Measurements from ENCODE around the gene GRPEL2.

GRPEL2 gene

DNA sequence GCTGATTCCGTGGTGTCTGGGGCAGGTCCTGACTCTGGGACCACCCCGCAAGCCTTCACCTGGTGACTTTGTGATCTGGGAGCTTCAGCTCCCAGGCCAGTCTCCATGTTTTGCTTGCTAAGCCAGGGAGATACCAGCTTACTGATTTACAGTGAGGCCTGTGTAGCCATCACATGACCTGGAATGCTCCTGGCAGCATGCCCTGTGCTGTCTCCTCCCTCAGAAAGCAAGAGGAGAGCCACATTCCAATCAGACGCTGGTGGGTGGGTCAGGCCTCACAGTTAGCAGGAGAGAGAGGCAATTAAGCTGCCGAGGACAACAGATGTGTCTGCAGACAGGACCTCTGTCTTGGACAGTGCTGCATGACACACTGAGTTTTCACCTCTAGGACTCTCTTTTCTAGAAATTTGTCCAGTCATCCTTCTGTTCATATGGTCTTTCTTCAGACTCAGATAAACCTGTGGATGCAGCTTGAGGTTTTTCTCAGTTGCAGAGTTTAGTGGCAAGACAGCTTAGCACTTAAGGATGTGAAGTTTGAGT, 24.4 kb upstream of the GRPEL2 start:
- no peak for FAIRE-seq

DNA sequence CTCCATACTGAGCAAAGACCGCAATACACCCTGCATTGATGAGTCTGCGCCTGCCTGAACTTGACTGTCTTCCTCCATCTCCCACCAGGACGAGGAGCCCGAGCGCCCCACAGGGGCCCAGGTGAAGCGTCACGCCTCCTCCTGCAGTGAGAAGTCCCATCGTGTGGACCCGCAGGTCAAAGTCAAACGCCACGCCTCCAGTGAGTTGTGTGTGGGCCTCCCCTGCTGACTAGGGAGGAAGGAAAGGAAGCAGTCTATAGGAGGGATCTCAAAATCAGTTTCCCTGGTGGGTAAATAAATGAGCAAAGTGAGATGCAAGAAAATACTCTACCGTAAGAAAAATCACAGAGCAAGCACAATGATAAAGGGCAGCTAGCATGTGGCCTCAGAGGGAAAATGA, 22.8 kb upstream of the GRPEL2 start:
- FAIRE-seq = no peak

DNA sequence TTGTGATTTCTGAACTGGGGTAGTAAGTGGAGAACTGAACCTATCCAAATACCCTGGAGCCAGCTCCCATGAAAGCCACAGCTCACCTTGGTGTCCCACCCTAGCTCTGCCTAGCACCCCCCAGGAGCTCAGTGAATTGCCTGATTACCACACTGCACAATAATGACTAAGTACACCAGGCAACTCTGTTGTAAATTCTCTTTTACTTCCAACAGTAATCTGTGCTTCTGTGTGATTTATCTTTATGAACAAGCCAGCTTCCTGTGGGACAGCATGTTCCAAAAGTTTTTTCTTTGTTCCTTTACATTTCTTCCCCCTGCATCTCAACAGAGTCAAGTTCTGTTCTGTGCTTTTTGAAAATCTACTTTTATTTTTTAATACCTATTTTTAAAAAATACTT, 22.1 kb upstream of the GRPEL2 start:
- FAIRE-seq = no peak

DNA sequence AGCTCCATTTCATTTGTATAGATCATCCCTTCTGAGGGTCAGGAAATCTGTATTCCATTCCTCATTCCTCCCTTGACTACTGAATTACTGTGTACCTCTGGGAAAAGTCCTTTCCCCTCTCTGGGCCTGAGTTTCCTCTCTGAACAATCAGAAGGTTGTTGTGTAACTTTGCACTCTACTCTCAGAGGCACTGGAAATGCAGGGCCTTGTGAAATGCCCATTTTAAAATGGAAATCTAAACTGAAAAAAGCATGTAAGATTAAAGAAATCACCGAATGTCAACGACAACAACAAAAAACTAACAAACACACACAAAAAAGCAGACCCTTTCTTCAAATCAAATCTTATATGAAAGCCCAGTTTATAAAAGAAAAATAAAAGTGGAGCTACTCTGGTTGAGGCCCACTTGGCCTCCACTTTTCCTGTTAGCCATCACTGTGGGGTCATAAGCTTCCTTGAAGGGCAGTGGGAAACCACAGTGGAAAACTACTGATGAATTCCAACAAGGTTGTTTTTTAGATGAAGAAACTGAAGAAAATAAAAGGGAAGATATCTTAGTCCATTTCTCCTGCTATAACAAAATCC, 21.6 kb upstream of the GRPEL2 start:
- FAIRE-seq = no peak

DNA sequence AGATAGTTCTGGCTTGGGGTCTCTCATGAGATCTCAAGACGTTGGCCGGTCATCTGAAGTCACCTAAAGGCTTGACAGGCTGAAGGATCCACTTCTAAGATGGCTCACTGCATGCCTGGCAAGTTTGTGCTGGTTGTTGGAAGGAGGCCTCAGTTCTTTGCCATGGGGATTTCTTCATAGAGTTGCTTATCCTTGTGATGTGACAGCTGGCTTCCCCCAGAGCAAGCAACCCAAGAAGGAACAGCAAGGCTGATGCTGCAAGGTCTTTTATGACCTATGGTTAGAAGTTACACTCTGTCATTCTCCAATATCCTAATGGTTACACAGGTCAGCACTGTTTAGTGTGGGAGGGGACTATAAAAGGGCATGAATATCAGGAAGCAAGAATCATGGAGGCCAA, 20.7 kb upstream of the GRPEL2 start:
- FAIRE-seq = no peak

DNA sequence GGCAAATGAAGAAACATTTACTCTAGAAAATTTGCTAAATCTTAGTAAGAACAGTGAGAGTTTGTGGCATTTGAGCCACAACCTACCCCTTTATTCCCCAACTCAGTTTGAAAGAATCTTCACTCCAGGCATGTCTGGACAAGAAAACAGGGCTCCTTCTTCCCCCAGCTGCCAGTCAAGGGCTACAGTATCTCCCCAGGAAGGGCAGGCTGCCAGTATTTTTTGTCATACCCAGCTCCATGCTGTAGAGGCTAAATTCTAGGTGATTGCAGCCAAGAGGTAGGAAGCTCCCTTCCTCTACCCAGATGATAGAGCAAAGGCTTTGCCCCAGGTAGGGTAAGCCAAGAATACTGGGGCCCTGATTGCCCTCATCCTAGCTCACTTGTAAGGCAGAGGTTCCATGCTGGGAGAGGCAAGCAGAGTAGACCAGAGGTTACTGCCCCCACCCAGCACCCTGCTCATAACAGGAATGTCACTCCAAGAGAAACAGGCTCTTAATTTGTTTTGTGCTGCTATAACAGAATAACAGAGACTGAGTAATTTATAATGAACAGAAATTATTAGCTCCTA, 20.0 kb upstream of the GRPEL2 start:
- no peak for FAIRE-seq

DNA sequence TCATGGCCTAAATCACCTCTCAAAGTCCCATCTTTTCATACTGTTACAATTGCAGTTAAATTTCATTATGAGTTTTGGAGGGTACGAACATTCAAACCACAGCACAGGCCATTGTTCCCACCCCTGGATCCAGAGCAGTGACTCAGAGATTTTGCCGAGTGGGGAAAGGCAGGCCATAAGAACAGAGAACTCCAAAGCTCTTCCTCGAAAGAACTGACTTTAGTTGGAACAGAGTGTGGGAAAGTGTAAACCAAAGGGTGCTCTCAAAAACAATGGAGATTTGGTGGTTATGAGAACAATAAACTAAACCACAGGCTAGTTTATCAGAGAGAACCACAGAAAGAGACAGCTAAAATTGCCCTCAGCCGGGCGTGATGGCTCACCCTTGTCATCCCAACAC, 19.4 kb upstream of the GRPEL2 start:
- FAIRE-seq = no peak

DNA sequence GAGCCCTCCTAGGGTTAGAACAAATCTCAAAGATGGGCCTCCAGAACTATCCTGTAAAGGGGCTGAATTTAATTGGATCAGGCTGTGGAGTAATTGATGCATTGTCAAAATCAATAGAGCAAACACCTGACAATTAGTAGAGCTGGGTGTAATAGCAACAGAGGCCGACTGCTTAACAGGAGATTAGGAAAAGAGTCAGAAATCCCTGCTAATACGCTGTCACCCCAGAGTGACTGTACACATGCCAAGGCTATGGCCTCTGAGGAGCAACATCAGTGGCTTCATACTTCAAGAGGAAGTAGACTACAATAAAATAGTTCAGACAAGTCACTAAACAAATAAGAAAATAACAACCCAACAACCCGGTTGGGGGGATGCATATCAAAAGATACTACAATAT, 18.7 kb upstream of the GRPEL2 start:
- FAIRE-seq = no peak

DNA sequence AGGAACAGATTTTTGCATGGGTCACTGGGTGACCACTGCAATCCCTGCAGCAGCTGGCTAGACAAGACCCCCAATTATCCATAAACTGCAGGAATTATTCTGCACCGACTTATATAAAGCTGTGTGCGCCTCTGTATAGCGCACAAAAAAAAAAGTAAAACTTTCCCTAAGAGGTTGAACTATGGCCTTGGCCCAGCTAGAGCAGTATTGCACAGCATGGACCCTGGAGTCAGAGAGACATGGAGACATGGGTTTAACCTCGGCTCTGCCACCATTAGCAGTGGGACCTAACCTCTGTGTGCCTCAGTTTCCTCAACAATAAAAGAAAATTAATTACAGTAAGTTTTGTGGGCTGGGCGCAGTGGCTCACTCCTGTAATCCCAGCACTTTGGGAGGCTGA, 17.1 kb upstream of the GRPEL2 start:
- no peak for FAIRE-seq

DNA sequence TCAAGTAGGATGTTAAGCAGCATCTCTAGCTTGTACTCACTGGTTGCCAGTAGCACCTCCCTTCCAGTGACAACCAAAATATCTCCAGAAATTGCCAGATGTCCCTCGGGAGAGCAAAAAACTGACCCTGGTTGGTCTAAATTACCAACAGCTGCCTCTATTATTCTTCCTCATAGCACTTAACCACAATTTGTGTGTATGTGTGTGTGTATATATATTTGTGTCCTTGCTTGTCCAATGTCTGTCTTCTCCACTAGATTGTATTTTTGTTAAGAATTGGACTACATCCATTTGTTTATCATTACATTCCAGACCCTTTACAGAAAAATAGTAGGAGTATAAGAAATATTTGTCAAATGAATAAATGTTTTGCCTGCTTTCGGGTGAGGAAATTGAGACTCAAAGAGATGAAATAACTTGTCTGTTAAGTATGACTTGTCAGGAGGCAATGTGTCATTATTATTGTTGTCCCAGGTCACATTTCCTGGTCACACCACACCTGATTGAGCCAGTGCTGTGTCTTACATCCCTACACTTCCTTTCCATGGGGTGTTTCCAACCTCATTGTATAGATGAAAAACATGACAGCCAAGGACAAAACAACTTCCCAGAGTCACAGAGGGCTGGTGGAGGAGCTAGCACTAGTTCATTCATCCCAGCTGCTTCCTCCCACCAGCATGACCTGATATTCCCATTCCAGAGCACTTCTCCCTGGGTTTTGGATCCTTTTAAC, 11.4 kb upstream of the GRPEL2 start:
- no peak for FAIRE-seq

DNA sequence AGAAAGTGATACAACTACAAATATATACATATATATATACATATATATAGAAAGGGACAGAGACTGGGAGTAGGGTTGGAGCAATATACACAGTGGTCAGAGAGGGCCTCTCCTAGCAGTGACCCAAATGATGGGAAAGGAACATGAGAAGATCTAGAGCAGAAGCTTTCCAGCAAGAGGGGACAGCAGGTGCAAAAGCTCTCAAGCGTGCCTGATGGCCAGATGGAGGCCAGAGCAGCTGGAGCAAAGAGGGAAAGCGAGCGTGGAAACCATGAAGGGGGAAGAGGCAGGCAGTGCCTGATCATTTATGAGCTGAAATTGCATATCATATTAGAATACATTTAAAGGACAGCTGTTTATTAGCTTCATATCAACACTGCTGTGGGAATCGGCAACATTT, 7.6 kb upstream of the GRPEL2 start:
- FAIRE-seq = no peak

DNA sequence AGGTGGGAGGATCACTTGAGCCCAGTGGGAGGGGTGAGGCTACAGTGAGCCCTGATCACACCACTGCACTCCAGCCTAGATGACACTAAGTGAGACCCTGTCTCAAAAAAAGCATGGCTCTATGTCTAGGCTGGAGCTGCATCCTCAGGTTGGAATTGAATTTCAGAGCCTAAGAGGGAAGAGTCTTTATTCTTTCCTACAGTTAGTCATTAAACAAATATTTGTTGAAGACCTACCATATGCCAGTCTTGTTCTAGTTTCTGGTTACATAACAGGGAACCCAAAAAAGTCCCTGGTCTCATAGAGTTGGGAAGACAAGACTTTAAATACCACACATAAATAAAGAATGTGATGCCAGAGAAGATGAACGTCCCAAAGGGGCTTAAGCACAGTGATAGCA, 6.9 kb upstream of the GRPEL2 start:
- FAIRE-seq = no peak

DNA sequence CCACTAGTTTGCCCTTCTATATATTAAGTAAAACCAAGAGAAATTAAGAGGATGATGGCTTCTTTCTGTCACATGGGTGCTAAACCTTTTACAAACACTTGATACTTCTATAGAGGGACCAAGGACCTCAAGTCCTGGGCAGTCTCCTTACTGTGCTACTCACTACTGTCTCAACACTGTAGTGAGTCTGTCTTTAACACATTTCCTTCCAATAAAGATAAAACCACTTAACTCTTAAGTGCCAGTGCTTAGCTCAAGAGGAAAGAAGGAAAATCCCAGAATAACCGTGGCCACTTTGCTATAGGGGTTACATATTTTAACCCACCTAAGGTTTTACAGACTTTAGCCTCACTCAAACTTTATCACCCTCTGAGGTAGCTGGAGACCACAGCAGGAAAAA, 4.4 kb upstream of the GRPEL2 start:
- FAIRE-seq = no peak

DNA sequence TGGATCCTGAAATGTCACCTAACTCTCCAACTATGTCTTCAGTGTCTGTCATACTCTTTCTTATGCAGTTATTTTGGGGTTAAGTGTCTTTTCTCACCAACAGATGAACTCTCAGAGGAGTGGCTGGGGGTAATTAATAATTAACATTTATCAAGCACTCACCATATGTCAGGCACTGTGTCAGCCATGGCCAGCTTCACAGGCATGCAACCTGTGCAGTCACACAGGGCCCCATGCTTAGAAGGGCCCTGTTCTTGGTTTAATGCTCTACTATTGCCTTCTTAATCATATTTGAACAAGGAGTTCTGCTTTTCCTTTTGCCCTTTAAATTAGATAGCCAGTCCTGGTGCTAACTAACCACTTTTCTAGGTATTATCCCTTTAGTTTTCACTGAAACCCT, 3.4 kb upstream of the GRPEL2 start:
- no peak for FAIRE-seq

DNA sequence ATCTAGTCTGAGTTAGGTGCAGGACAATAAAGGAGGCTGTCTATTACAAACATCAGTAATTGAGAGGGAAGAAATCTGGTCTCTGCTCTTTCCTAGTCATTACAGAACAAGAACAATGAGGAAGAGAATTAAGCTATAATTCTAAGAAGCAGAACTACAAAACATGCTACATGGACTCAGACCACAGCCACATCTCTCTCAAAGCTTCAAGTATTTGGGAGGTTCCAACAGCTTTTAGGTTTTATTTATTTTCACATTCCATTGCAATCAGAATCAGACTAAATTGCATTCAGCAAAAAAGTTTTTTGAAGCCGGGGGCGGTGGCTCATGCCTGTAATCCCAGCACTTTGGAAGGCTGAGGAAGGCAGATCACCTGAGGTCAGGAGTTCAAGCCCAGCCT, 1.1 kb upstream of the GRPEL2 start:
- no peak for FAIRE-seq

DNA sequence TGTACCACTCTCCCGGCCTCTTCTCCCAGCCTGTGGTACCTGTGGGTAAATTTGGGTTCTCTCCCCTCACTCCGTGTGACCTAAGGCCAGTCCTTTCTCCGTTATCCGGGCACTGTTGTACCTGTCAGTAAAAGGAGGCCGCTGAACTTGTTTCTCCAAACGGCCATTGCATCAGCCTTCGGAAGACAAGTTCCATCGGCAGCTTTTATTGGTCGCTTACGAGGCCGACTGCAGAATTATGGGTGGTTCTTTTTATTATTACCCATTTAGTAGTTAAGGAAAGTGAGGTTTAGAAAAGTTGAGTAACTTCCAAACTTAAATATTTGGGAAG, 558 bp downstream of the GRPEL2 start:
- no peak for FAIRE-seq

DNA sequence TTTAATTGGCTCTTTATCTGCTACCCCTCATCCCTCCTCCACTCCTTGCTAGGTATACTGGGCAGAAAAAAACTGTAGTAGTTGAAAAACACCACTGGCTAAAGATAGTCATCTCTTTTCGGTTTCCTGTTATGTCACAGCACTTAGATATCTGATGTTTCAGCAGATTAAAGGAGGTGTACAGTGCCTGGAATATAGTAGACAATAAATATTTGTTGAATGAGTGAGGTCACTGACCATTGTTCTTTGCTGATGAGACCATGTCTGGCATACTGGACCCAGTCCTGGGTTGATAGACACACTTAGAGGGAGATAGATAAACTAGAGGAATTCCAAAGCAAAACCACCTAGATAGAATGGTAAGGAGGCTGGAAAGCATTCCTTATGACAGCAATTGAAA, 3.2 kb downstream of the GRPEL2 start:
- no peak for FAIRE-seq

DNA sequence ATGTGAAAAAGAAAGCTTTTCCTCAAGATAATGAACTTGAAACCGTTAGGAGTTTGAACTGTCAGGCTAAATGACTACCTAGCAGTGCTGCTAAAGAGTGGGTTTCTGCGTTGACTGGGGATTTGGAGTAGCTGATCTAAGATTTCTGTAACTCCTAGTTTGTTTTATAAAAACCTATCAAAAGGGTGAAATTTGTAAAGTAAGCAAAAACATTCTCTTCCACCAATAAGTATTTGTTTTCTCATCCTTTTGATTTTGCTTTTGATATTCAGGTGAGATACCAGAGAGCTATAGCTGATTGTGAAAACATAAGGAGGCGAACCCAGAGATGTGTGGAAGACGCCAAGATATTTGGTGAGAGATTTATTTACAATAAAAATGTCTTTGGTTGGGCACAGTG, 4.1 kb downstream of the GRPEL2 start:
- no peak for FAIRE-seq

DNA sequence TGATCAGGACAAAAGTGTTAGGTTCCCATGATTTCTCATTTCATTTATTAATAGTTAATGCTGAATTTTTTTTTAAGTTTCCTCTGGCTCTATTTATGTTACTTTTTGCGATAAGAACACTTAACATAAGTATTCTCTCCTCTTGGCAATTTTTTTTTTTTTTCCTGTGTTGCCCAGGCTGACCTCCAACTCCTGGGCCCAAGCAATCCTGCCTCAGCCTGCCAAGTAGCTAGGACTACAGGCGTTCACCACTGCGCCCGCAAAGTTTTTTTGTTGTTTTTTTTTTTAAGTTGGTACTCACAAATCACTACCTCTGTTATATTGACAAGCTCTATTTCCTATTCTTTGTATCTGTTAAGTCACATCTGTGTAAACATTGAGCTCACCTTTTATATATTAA, 6.9 kb downstream of the GRPEL2 start:
- FAIRE-seq = no peak

DNA sequence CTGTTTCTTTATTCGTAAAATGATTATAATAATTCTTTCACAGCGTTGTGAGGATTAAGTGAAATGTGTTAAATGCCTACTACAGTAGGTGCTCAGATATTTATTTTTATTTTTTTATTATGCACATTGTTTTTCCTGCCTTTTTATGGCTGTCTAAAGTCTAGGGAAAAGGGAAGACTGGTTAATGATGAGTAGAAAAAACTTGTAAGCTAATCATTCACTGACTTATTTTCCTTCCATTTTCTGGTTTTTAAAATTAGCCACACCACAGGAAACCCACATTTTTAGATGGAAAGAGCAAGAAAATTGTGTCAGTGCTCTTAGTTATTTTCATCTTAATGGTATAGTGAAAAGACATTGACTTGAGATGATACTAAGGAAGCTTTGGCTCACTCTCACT, 8.6 kb downstream of the GRPEL2 start:
- no peak for FAIRE-seq

DNA sequence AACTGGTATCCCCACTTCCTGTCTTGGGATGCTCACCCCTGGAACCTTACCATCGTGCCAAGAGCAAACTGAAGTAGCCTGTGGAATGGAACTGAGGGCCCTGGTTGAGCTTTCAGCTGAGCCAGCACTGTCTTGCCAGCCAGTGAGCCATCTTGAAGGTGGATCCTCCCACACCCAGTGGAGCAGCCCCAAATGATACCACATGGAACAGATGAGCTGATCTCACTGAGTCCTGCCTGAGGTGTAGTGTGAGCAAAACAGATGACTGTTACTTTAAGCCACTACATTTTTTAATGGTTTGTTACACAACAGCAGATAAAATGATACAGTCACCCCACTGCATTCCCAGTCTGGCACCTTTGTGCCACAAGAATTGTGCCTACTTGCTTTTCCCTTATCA, 10.4 kb downstream of the GRPEL2 start:
- FAIRE-seq = no peak

DNA sequence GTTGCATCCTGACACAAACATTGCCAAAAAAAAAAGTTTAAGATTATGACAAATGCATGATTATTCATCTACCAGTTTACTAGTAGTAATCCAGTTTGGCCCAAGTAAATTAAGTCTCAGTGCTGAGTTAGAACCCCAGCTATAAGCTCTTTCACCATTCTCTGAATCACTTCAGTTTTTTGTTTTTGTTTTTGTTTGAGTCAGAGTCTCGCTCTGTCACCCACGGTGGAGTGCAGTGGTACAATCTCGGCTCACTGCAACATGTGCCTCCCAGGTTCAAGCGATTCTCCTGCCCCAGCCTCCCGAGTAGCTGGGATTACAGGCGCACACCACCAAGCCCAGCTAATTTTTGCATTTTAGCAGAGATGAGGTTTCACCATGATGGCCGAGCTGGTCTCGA, 11.1 kb downstream of the GRPEL2 start:
- FAIRE-seq = no peak

DNA sequence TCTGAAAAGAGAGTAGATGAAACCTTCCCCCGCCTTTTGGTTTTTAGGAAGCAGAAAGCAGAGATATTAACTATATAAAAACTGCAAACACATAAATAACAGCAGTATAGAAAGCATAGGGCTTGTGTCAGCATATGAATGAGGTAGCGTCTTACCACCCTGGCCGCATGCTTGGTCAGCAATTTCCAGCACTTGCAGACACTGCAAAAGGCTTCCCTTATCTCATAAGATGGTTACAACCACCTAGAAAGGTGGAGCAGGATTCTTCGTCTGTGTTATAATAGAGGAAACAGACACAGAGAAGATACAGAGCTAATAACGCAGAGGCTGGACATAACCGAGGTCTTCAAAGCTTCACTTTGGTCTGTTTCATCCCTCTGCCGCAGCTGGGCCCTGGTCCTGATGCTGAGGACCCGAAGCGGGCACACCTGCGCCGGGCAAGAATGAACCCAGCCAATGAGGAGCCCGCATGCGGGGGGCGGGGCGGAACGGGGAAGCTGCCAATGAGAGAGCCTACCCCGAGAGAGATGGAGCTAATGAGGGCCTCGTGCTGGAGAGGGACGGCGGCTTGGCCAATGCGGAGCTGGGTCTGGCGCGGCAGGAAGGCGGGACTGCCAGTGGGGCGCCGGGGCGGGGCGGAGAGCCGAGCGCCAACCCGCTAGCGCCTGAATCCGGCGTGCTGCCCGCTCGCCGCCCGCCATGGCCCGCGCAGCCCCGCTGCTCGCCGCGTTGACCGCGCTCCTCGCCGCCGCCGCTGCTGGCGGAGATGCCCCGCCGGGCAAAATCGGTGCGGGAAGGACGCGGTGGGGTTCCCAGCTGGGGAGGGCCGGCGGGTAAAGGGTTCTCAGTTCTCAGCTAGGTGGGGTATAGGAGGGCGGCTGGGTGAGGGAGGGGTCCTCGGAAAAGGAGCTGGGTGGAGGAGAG, 12.3 kb downstream of the GRPEL2 start, which contains the start of gene PCYOX1L:
TSS of gene PCYOX1L (plus strand) at position 677 of the 924 bp plus-strand sequence. CDS start at position 700, 23 bp downstream.
- FAIRE-seq = no peak
